Sigmoid colon (tissue), 4 donors: Measurements from ENCODE around the gene EHD4.

Source experiments
- CTCF ChIP-seq, 4 experiments: fragments of 450-650 bp in 3 of 4; fragments of 200-600 bp in 1 of 4; IDR thresholded peaks; one replicate each; pipeline ENCODE4 v1.5.1; 2016 to 2019; ENCODE audit warnings: antibody characterized with exemption in 4 of 4, mild to moderate bottlenecking in 3 of 4, moderate library complexity in 2 of 4
- POLR2AphosphoS5 ChIP-seq, 4 donors: sonication (generic); formaldehyde crosslinking; IDR thresholded peaks; one replicate each; pipeline ENCODE4 v1.6.1; 2017; ENCODE audit warnings: antibody characterized with exemption in 4 of 4

DNA sequence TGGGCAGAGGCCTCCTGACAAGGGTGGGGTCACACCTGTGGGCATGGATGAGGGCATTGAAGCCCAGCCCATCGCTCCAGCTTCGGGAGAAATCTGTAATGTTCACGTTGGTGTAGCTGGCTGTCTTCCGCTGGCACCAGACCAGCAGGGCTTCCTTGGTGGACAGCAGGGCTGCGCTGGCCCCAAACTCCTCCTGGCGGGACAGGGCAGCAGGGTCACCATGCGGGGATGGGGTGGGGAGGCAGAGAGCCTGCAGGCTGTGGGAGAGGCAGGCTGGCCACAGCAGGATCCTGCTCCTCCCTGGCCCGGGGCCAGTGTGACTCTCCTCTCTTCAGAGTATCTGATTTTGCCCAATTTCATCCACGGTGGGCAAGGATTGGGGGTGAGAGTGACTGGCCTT lies 84.5 kb downstream of the EHD4 start:
- TF ChIP-seq POLR2AphosphoS5 (IDR thresholded peaks at IDR 0.05), result no peak
- no peak for TF ChIP-seq CTCF (IDR thresholded peaks at IDR 0.05)
